Fibroblast of the aortic adventitia (primary cell): ENCODE data around the gene SIGLEC15. TPM values are rescaled to one million over a fixed set of nuclear protein-coding genes. Genes with fewer than 3 reads are reported as not detected.
A peak's percentile ranks its signal among the peaks of the same experiment; 100 is the strongest.

Experiments
- DNase-seq: peaks from one replicate; pipeline ENCODE4 v3.0.0-alpha.2; 2010; ENCODE audit warnings: low read depth
- H3K4me3 ChIP-seq: 2 replicates; pipeline ENCODE4 v1.5.1; 2011; ENCODE audit warnings: low read depth, mild to moderate bottlenecking, control low read depth, low read length, moderate library complexity
- total RNA-seq: library from RNA; depleted of rRNA; stranded (reverse); fragments of >200 nt; gene quantifications from 2 replicates; pipeline ENCODE4 v1.2.3, GENCODE V29; 2012; ENCODE audit warnings: low replicate concordance
- TF ChIP-seq, protein P1 (sequence below): IDR thresholded peaks from 2 replicates; pipeline ENCODE4 v1.5.1; 2011; ENCODE audit warnings: mild to moderate bottlenecking, low read length, control low read depth, inconsistent platforms; ENCODE audit not compliant: insufficient read depth

SIGLEC15 gene
- total RNA-seq, 1 donor = 8.4 TPM

DNA sequence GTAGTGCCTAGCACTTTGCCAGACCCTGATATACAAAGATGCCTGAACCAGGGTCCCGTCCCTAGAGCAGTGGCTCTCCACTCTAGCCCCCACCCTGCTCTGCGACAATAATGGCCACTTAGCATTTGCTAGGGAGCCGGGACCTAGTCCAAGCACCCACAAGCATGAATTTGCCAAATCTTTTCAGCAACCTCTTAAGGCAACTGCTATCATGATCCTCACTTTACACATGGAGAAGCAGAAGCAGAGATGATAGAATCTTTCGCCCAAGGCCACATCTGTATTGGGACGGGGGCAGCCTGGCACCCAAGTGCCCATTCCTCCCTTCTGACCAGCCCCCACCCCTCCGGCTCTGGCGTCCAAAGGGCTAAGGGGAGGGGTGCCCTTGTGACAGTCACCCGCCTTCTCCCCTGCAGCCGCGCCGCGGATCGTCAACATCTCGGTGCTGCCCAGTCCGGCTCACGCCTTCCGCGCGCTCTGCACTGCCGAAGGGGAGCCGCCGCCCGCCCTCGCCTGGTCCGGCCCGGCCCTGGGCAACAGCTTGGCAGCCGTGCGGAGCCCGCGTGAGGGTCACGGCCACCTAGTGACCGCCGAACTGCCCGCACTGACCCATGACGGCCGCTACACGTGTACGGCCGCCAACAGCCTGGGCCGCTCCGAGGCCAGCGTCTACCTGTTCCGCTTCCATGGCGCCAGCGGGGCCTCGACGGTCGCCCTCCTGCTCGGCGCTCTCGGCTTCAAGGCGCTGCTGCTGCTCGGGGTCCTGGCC lies 13.0 kb downstream of the SIGLEC15 start:
- TF ChIP-seq, protein P1, sequence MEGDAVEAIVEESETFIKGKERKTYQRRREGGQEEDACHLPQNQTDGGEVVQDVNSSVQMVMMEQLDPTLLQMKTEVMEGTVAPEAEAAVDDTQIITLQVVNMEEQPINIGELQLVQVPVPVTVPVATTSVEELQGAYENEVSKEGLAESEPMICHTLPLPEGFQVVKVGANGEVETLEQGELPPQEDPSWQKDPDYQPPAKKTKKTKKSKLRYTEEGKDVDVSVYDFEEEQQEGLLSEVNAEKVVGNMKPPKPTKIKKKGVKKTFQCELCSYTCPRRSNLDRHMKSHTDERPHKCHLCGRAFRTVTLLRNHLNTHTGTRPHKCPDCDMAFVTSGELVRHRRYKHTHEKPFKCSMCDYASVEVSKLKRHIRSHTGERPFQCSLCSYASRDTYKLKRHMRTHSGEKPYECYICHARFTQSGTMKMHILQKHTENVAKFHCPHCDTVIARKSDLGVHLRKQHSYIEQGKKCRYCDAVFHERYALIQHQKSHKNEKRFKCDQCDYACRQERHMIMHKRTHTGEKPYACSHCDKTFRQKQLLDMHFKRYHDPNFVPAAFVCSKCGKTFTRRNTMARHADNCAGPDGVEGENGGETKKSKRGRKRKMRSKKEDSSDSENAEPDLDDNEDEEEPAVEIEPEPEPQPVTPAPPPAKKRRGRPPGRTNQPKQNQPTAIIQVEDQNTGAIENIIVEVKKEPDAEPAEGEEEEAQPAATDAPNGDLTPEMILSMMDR = no peak
- no peak for DNase-seq
- no peak overlapping the region for H3K4me3 ChIP-seq

DNA sequence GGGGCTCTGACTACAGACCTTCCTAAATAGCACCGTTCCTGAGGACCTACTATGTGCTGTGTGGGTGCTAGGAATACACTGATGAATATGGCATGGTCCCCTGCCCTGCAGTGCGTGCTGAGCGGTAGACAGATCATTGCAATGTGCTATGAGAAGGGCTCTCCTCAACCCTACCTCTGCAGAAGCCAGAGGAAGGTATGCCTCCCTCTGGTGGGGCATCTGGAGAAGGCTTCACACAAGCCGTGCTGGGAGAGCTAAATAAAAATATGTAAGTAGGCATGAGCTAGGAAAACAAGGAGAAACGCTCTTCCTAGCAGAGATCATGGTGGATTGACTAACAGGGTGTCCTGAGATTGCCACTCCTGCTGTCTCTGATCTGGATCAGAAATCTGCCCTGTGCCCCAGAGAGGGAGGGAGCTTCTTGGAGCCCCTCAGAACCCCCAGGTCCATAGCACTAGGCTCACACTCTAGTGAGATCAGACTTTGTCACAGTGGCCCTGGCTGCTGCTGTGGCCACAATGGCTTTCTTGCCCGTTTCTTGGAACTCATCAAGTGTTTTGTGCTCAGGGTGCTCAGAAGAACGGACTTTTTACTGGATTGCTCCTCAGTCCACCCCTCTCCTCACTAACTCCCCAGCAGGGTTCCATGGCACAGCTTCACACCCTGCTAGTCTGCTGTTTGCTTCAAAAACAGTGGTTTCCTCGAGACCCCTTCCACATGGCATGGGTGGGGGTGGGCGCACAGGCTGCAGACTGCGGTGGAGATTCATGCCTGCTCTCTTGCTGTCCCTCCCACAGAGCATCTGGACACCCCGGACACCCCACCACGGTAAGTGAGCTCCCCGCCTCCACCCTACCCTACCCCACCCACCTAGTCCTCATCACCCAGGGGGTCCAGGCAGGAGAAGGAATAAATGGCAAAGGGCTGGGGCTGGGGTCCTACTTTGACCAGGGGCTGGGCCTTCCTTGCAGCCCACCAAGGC lies 14.2 kb downstream of the SIGLEC15 start:
- TF ChIP-seq, protein P1 = peak; percentile 77
- H3K4me3 ChIP-seq = no peak overlapping the region
- DNase-seq = peak; percentile 81

DNA sequence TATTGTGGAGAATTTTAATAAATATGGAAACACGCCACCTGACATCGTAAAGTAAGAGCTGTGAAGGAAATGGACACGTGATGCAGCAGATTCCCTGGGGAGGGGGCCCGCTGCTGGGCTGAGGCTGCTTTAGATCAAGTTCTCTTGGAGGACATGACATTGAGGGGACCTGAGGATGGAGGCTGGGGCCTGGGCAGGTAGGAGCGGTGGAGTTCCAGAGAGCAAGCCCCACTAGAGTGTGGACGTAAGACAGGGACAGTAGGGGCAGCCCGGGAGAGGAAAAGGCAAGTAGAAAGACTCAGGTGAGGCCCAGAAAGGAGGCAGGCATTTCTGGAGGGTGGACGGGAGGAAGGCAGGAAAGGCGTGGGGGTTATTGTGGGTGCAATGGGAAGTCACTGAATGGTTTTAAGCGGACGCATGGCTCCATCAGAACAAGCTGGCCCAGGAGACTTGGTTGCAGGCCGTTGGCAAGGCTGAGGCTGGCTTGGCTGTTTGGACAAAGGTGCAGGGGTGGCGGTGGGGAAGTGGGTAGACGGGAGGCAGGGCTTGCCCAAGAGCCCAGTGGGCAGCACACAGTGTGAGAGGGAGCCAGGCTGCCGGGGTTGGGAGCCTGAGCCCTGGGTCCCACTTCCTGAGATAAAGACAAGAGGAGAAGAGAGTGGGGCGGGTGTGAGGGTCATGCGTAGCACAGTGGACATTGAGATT lies 15.7 kb downstream of the SIGLEC15 start:
- DNase-seq = no peak
- TF ChIP-seq, protein P1 = no peak
- no peak overlapping the region for H3K4me3 ChIP-seq

DNA sequence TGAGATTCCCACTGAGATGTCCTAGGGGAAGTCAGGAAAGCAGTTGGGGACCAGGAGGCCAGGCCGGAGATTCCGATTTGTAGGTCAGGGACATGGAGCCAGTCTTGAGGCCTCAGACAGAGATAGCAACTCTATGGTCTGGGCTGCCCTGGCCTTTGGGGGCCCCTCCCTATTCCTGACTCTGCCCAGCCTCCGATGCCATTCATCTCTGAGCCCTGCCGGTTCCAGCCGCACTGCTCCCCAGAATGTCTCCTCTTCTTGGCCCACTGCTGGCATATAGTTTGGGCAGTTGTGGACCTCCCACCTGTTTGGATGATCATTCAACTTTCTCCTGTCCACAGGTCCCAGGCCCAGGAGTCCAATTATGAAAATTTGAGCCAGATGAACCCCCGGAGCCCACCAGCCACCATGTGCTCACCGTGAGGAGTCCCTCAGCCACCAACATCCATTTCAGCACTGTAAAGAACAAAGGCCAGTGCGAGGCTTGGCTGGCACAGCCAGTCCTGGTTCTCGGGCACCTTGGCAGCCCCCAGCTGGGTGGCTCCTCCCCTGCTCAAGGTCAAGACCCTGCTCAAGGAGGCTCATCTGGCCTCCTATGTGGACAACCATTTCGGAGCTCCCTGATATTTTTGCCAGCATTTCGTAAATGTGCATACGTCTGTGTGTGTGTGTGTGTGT lies 16.4 kb downstream of the SIGLEC15 start:
- DNase-seq = no peak
- TF ChIP-seq, protein P1 = no peak
- no peak overlapping the region for H3K4me3 ChIP-seq

DNA sequence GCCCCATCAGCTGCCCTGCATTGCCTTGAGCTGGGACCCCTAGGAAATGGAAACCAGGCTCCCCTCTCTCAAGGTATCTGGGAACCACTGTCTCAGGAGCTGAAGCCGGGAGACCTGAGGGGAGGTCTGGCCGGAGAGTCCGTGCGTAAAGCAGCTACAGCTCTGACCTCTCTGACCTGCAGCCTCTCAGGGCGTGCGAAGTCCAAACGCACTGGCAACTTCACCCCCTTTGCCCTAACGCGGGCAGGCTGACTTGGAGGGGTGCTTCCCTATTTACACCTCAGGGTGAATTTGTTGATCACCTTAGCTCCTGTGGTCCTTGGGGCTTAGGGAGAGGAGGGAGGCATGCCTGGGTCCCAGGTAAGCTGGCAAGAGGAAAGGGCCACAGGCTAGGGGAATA lies 17.5 kb downstream of the SIGLEC15 start:
- H3K4me3 ChIP-seq = no peak overlapping the region
- no peak for DNase-seq
- TF ChIP-seq, protein P1 = no peak

DNA sequence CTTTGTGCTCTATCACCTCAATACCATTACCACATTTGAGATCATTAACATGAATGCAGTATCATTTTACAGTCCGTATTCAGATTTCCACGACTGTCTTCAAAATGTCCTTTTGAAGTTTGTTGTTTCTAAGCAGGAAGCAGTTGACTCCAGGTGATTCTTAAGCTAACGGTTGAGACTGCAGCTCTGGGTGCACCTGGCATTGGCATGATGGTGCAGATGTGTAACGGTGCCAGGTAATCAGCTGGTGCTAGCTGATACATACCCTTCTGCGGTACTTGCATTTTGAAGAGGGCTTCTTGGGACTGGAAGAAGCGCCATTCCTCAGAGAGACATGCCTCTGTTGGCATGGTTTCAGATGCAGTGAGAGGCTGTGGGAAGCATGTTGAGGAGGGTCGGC lies 19.5 kb downstream of the SIGLEC15 start:
- no peak for DNase-seq
- no peak overlapping the region for H3K4me3 ChIP-seq
- TF ChIP-seq, protein P1 = no peak
